HEK293T (cell line): ENCODE results near the gene INKA1.

Source experiments
- ARNT ChIP-seq: fragments of 450-650 bp; IDR thresholded peaks from 2 replicates; pipeline ENCODE4 v1.6.1; 2017; ENCODE audit warnings: mild to moderate bottlenecking
- ELF4 ChIP-seq: fragments of 450-650 bp; IDR thresholded peaks from 2 replicates; pipeline ENCODE4 v1.6.1; 2017; ENCODE audit warnings: antibody characterized with exemption
- FOXA1 ChIP-seq: fragments of 450-650 bp; IDR thresholded peaks from 2 replicates; pipeline ENCODE4 v1.6.1; 2016; ENCODE audit warnings: mild to moderate bottlenecking
- FOXK2 ChIP-seq: fragments of 450-650 bp; IDR thresholded peaks from 2 replicates; pipeline ENCODE4 v1.6.1; 2016; ENCODE audit warnings: mild to moderate bottlenecking
- L3MBTL2 ChIP-seq: fragments of 450-650 bp; conservative IDR thresholded peaks from 2 replicates; pipeline ENCODE4 v1.6.1; 2016; ENCODE audit warnings: mild to moderate bottlenecking
- LEF1 ChIP-seq: fragments of 450-650 bp; IDR thresholded peaks from 2 replicates; pipeline ENCODE4 v1.6.1; 2017; ENCODE audit warnings: mild to moderate bottlenecking, borderline replicate concordance
- SP1 ChIP-seq: fragments of 450-650 bp; IDR thresholded peaks from 2 replicates; pipeline ENCODE4 v1.6.1; 2017
- TARDBP ChIP-seq: fragments of 450-650 bp; IDR thresholded peaks from 2 replicates; pipeline ENCODE4 v1.6.1; 2016
- ZNF384 ChIP-seq: fragments of 450-650 bp; IDR thresholded peaks from 2 replicates; pipeline ENCODE4 v1.6.1; 2016

- TF ChIP-seq TARDBP (no peak), SP1 (no peak), LEF1 (no peak), ZNF384 (no peak), FOXA1 (no peak), L3MBTL2 (no peak), FOXK2 (no peak), ARNT (no peak), ELF4 (no peak)
Observed at GRCh38 chr3:49781415-49782199, 21.5 kb upstream of the INKA1 start.
